GM12874 (cell line): Measurements from ENCODE around the gene NDRG3.

ENCODE experiments used
- CTCF ChIP-seq: IDR thresholded peaks from 2 replicates; pipeline ENCODE4 v1.5.1; 2011; ENCODE audit warnings: low read depth, mild to moderate bottlenecking, control low read depth, low read length, moderate library complexity; ENCODE audit not compliant: insufficient read depth

NDRG3 gene

DNA sequence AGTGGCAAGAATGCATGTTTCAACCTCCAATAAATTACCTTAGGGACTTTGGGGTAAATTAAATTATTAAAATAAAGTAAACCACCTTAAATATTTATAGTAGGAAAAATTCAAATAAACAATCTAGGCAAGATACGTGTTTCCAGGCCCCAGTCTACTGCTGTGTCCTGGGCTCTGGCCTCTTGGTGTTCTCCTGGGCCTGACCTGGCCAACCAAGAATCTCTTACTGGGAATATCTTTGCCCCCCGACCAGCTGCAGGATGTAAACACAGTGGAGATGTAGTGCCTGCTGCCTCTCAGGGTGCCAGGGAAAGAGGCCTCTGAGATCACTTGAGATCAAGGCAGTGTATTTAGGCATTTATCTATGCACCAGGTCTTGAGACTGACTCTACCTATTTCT lies 39.4 kb upstream of the NDRG3 start:
- no peak for TF ChIP-seq CTCF

DNA sequence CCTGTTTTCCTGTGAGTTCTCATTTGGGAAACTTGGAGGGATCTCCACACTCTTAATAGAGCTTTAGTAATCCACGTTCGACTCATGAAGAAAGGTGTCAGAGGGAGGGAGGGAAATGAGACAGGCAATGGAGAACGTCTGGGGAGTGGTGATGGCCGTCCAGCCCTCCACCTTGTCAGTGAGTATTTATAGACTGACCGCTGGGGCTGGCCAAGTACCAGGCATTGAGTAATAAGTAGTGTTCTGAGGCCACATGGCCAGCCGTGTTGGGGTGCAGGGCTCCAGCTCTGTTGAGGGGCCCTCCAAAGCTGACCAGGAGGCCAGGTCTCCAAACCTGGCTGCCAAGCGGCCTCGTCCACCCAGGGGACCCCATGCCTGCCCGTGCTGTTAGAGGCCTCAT lies 39.0 kb upstream of the NDRG3 start:
- no peak for TF ChIP-seq CTCF

DNA sequence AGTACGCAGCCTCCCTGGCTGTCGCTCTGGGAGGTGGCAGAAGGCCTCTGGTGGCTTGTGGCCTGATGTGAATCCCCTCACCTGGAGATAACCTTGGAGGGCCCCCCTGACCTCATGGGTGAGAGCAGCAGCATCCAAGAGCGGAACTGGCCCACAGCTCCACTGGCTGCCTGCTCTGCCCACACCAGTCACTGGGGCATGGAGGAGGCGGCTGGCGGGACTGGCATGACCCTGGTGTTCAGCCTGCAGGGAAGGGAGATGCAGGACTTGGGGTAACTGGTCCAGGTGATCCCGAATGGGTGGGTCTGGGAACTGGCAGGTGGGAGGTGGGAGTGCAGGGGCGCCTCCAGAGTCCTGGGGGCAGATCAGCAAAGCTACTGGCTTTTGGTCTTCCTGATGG lies 38.2 kb upstream of the NDRG3 start:
- no peak for TF ChIP-seq CTCF

DNA sequence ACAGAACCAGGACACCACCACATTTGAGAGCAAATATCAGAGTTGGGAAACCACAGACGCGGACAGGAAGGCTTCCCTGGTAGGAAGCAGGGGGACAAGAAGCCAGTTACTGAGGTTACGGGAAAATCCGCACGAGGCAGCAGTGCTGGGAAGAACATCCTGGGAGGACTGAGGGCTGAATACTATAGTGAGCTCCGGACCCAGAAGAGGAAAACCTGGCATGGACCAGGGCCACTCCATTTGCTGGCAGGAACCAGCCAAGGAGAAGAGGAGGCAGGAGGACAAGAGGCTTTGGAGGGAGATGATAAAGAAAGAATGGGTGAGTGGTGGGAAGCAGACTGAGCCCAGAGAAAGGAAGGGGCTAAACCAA lies 33.8 kb upstream of the NDRG3 start:
- no peak for TF ChIP-seq CTCF

- no peak for TF ChIP-seq CTCF
Observed at GRCh38 chr20:36778831-36779655, 33.2 kb upstream of the NDRG3 start.

GRCh38 chr20:36777576-36777975 lies 31.7 kb upstream of the NDRG3 start:
- no peak for TF ChIP-seq CTCF

GRCh38 chr20:36777167-36777566 lies 31.3 kb upstream of the NDRG3 start:
- no peak for TF ChIP-seq CTCF
